H1 (cell line): ENCODE results near the gene UBE2E1. TPM values are rescaled to one million over a fixed set of nuclear protein-coding genes. Genes with fewer than 3 reads are reported as not detected.

Source experiments
- CTCF ChIA-PET: fragments of 300-600 bp; sonication (Branson Sonifier 250); formaldehyde crosslinking; loops from one replicate; lab custom pipeline; 2021; ENCODE audit not compliant: partially characterized antibody; lab: Charles Lee
- POLR2A ChIA-PET: fragments of 300-600 bp; sonication (Branson Sonifier 250); formaldehyde crosslinking; loops from one replicate; lab custom pipeline; 2021; ENCODE audit warnings: inconsistent platforms; ENCODE audit not compliant: partially characterized antibody; lab: Charles Lee
- DNase-seq, 2 experiments: peaks; one replicate each; pipeline versions ENCODE4 v3.0.0 to v3.0.0-alpha.2; 2010 to 2022; ENCODE audit warnings: low spot score in 2 of 2, low read depth in 1 of 2, mixed read lengths in 1 of 2
- FAIRE-seq: peaks from 2 replicates; lab custom pipeline; 2011; peaks lifted over from hg19 to GRCh38; lab: Jason Lieb, UNC
- H2AFZ ChIP-seq: 2 replicates; pipeline ENCODE4 v1.8.1; 2012; ENCODE audit warnings: low read length, inconsistent platforms
- H2AK5ac ChIP-seq: 2 replicates; pipeline ENCODE4 v1.6.1; 2013; ENCODE audit warnings: low read depth, low read length
- H2BK120ac ChIP-seq: replicated peaks from 2 replicates; pipeline ENCODE3; 2013; ENCODE audit warnings: low read depth, low read length, inconsistent platforms
- H2BK12ac ChIP-seq: 2 replicates; pipeline ENCODE4 v1.6.1; 2013; ENCODE audit warnings: low read depth, low read length
- H2BK15ac ChIP-seq: 2 replicates; pipeline ENCODE4 v1.6.1; 2013; ENCODE audit warnings: low read length
- H2BK20ac ChIP-seq: 2 replicates; pipeline ENCODE4 v1.6.1; 2013; ENCODE audit warnings: low read length
- H2BK5ac ChIP-seq: 2 replicates; pipeline ENCODE4 v1.6.1; 2013; ENCODE audit warnings: low read depth, low read length
- H3K14ac ChIP-seq: 2 replicates; pipeline ENCODE4 v1.6.1; 2013; ENCODE audit warnings: inconsistent platforms; ENCODE audit not compliant: insufficient read length
- H3K18ac ChIP-seq: 2 replicates; pipeline ENCODE4 v1.6.1; 2013; ENCODE audit warnings: low read length; ENCODE audit errors: extremely low read depth
- H3K23ac ChIP-seq: 2 replicates; pipeline ENCODE4 v1.6.1; 2013; ENCODE audit warnings: inconsistent platforms; ENCODE audit not compliant: insufficient read length
- H3K23me2 ChIP-seq: 2 replicates; pipeline ENCODE4 v1.6.1; 2013; ENCODE audit warnings: low read depth, low read length
- H3K27ac ChIP-seq: 2 replicates; pipeline ENCODE4 v1.6.1; 2011; ENCODE audit warnings: low read depth, low read length, inconsistent platforms
- H3K27me3 ChIP-seq, 4 experiments: replicated peaks in 1 of 4; 1 replicate in 1 of 4; 2 replicates in 3 of 4; pipeline versions ENCODE4 v1.6.1 to v1.8.1; 2011 to 2013; ENCODE audit warnings: low read length in 3 of 4, mild to moderate bottlenecking in 3 of 4, inconsistent platforms in 2 of 4, mixed read lengths in 2 of 4, moderate library complexity in 1 of 4; ENCODE audit not compliant: control insufficient read depth in 3 of 4, insufficient read depth in 3 of 4; ENCODE audit errors: extremely low read depth in 1 of 4
- H3K36me3 ChIP-seq, 4 experiments: 2 replicates each; pipeline versions ENCODE4 v1.6.1 to v1.8.1; 2011 to 2013; ENCODE audit warnings: mild to moderate bottlenecking in 4 of 4, low read length in 3 of 4, moderate library complexity in 2 of 4, control low read depth in 1 of 4, inconsistent platforms in 1 of 4; ENCODE audit not compliant: insufficient read depth in 4 of 4, control insufficient read depth in 2 of 4
- H3K4ac ChIP-seq: replicated peaks from 2 replicates; pipeline ENCODE3; 2013; ENCODE audit warnings: low read length, low read depth, mixed read lengths, inconsistent platforms; ENCODE audit not compliant: insufficient read length
- H3K4me1 ChIP-seq, 4 experiments: replicated peaks in 1 of 4; 1 replicate in 1 of 4; 2 replicates in 3 of 4; pipeline versions ENCODE4 v1.6.1 to v1.8.1; 2011 to 2013; ENCODE audit warnings: low read length in 3 of 4, inconsistent platforms in 2 of 4, mixed read lengths in 1 of 4; ENCODE audit not compliant: insufficient read depth in 4 of 4, control insufficient read depth in 3 of 4
- H3K4me2 ChIP-seq, 2 experiments: 2 replicates each; pipeline versions ENCODE4 v1.6.1 to v1.8.1; 2011 to 2013; ENCODE audit warnings: low read depth in 2 of 2, low read length in 2 of 2, control low read depth in 1 of 2, inconsistent platforms in 1 of 2, mild to moderate bottlenecking in 1 of 2; ENCODE audit not compliant: insufficient read depth in 1 of 2
- H3K4me3 ChIP-seq, 4 experiments: fragments of 200-600, 300-600 bp in 1 of 4; sonication (generic), shearing (Covaris generic), sonication (Bioruptor Twin) in 1 of 4; 2 replicates each; pipeline versions ENCODE4 v1.5.1 to v1.8.1; 2011 to 2016; ENCODE audit warnings: low read length in 4 of 4, low read depth in 3 of 4, control low read depth in 2 of 4, inconsistent platforms in 2 of 4, mild to moderate bottlenecking in 2 of 4, mixed read lengths in 1 of 4, moderate library complexity in 1 of 4; ENCODE audit not compliant: insufficient read depth in 2 of 4; ENCODE audit errors: extremely low read depth in 1 of 4
- H3K56ac ChIP-seq: replicated peaks from 2 replicates; pipeline ENCODE3; 2013; ENCODE audit warnings: low read depth, mild to moderate bottlenecking, mixed read lengths, low read length, inconsistent platforms; ENCODE audit not compliant: insufficient read length
- H3K79me1 ChIP-seq: 2 replicates; pipeline ENCODE4 v1.6.1; 2013; ENCODE audit warnings: low read depth, low read length, control low read depth
- H3K79me2 ChIP-seq, 2 experiments: 2 replicates each; pipeline versions ENCODE4 v1.6.1 to v1.8.1; 2012 to 2013; ENCODE audit warnings: low read length in 2 of 2, mild to moderate bottlenecking in 2 of 2, inconsistent platforms in 1 of 2; ENCODE audit not compliant: insufficient read depth in 2 of 2, control insufficient read depth in 1 of 2
- H3K9ac ChIP-seq, 4 experiments: replicated peaks in 1 of 4; 1 replicate in 1 of 4; 2 replicates in 3 of 4; pipeline versions ENCODE4 v1.6.1 to v1.8.1; 2011 to 2013; ENCODE audit warnings: low read depth in 3 of 4, low read length in 3 of 4, control low read depth in 2 of 4, mild to moderate bottlenecking in 2 of 4, moderate library complexity in 2 of 4, inconsistent platforms in 1 of 4; ENCODE audit errors: extremely low read depth in 1 of 4
- H3K9me3 ChIP-seq, 2 experiments: 2 replicates each; pipeline versions ENCODE4 v1.6.1 to v1.8.1; 2012 to 2013; ENCODE audit warnings: mild to moderate bottlenecking in 2 of 2, moderate library complexity in 2 of 2, control low read depth in 1 of 2, inconsistent platforms in 1 of 2, low read depth in 1 of 2, low read length in 1 of 2, mixed read lengths in 1 of 2; ENCODE audit not compliant: insufficient read depth in 2 of 2
- H4K20me1 ChIP-seq, 2 experiments: replicated peaks in 1 of 2; 2 replicates each; pipeline versions ENCODE3 to v1.8.1; 2011 to 2013; ENCODE audit warnings: inconsistent platforms in 2 of 2, low read length in 2 of 2, mild to moderate bottlenecking in 1 of 2; ENCODE audit not compliant: insufficient read depth in 2 of 2, control insufficient read depth in 1 of 2
- H4K5ac ChIP-seq: 2 replicates; pipeline ENCODE4 v1.6.1; 2013; ENCODE audit warnings: low read length, low read depth, mixed read lengths, inconsistent platforms; ENCODE audit not compliant: insufficient read length
- H4K8ac ChIP-seq: 2 replicates; pipeline ENCODE4 v1.8.0; 2013; ENCODE audit warnings: mild to moderate bottlenecking, moderate library complexity, low read length, inconsistent platforms; ENCODE audit not compliant: insufficient read depth; ENCODE audit errors: extremely low read depth
- H4K91ac ChIP-seq: replicated peaks from 2 replicates; pipeline ENCODE3; 2013; ENCODE audit warnings: low read length, mixed read lengths, inconsistent platforms; ENCODE audit not compliant: insufficient read length
- CHD2 ChIP-seq: IDR thresholded peaks from 2 replicates; pipeline ENCODE4 v1.6.1; 2012; ENCODE audit warnings: low read length, improper control_type of control experiment
- EP300 ChIP-seq, 2 experiments: IDR thresholded peaks; 1 replicate in 1 of 2; 2 replicates in 1 of 2; pipeline ENCODE4 v1.6.1; 2011 to 2012; ENCODE audit warnings: low read depth in 2 of 2, low read length in 2 of 2, mild to moderate bottlenecking in 2 of 2, borderline replicate concordance in 1 of 2, inconsistent platforms in 1 of 2, moderate library complexity in 1 of 2
- FOSL1 ChIP-seq: IDR thresholded peaks from 2 replicates; pipeline ENCODE4 v1.6.1; 2011; ENCODE audit warnings: mild to moderate bottlenecking, low read depth, low read length, moderate library complexity; ENCODE audit not compliant: insufficient read depth
- HDAC2 ChIP-seq, 2 experiments: fragments of 300-600 bp in 1 of 2; sonication (generic) in 1 of 2; IDR thresholded peaks; 2 replicates each; pipeline ENCODE4 v1.6.1; 2011 to 2012; ENCODE audit warnings: low read depth in 2 of 2, low read length in 2 of 2, mild to moderate bottlenecking in 2 of 2, moderate library complexity in 2 of 2, borderline replicate concordance in 1 of 2, inconsistent platforms in 1 of 2
- HDAC6 ChIP-seq: IDR thresholded peaks from one replicate; pipeline ENCODE4 v1.7.1; 2012; ENCODE audit warnings: low read depth, mild to moderate bottlenecking, inconsistent platforms, low read length, moderate library complexity
- JUND ChIP-seq: IDR thresholded peaks from 2 replicates; pipeline ENCODE4 v1.6.1; 2011; ENCODE audit warnings: mild to moderate bottlenecking, improper control_type of control experiment, low read length
- POLR2AphosphoS5 ChIP-seq: IDR thresholded peaks from 2 replicates; pipeline ENCODE4 v1.6.1; 2011; ENCODE audit warnings: low read depth, low read length
- POU5F1 ChIP-seq: IDR thresholded peaks from 2 replicates; pipeline ENCODE4 v1.6.1; 2011; ENCODE audit warnings: low read depth, mild to moderate bottlenecking, low read length, moderate library complexity
- RXRA ChIP-seq: IDR thresholded peaks from 2 replicates; pipeline ENCODE4 v1.6.1; 2011; ENCODE audit warnings: low read depth, mild to moderate bottlenecking, low read length, moderate library complexity; ENCODE audit not compliant: insufficient read depth
- SAP30 ChIP-seq: fragments of 300-600 bp; sonication (generic); IDR thresholded peaks from 2 replicates; pipeline ENCODE4 v1.7.1; 2012; ENCODE audit warnings: low read length, moderate library complexity, mild to moderate bottlenecking, inconsistent platforms; ENCODE audit not compliant: insufficient read depth, insufficient replicate concordance
- TBP ChIP-seq: IDR thresholded peaks from 2 replicates; pipeline ENCODE4 v1.6.1; 2011; ENCODE audit warnings: low read depth, low read length, improper control_type of control experiment
- TEAD4 ChIP-seq: IDR thresholded peaks from 2 replicates; pipeline ENCODE4 v1.6.1; 2012; ENCODE audit warnings: low read depth, low read length, inconsistent platforms, mixed read lengths
- YY1 ChIP-seq: IDR thresholded peaks from 2 replicates; pipeline ENCODE4 v1.6.1; 2011; ENCODE audit warnings: low read depth, mild to moderate bottlenecking, low read length
- ZNF274 ChIP-seq: IDR thresholded peaks from 2 replicates; pipeline ENCODE4 v1.7.0; 2012; ENCODE audit warnings: low read length, borderline replicate concordance; ENCODE audit errors: extremely low read depth
- WGBS, 2 experiments: shearing (Covaris generic) in 1 of 2; methylation state at CpG; one replicate each; pipeline versions ENCODE4 v1.1.6 to v1.1.7; 2013 to 2015; ENCODE audit warnings: low lambda C conversion rate in 2 of 2, mixed read lengths in 2 of 2, inconsistent platforms in 1 of 2, low coverage in 1 of 2, missing lambda C conversion rate in 1 of 2; ENCODE audit not compliant: insufficient replicate concordance in 2 of 2, insufficient coverage in 1 of 2, insufficient read length in 1 of 2; ENCODE audit errors: extremely low coverage in 1 of 2, missing lambda C conversion rate in 1 of 2; 5-methylcytosine and 5-hydroxymethylcytosine counted together
- polyA plus RNA-seq, 7 experiments: library from polyadenylated mRNA; depleted of rRNA in 3 of 7; stranded (reverse) in 5 of 7; unstranded in 2 of 7; fragments of >200 nt in 5 of 7; fragments of 200-250 nt in 2 of 7; gene quantifications; 1 replicate in 5 of 7; 2 replicates in 1 of 7; 4 replicates in 1 of 7; pipeline versions ENCODE4 v1.2.1 to v1.2.3, GENCODE V29; 2011 to 2013; ENCODE audit warnings: missing spikeins in 2 of 7, mixed read lengths in 2 of 7
- total RNA-seq: library from RNA; stranded (reverse); fragmentation: NEBNext Ultra II Directional; extraction: Animal tissue kit (Norgen Biotek cat#: 25700); gene quantifications from 2 replicates; pipeline ENCODE4 v1.2.1, GENCODE V29; 2021

UBE2E1 gene
- total and polyA plus RNA-seq, 2 of the 8 experiments (the other 6 are each of a cell fraction or from before 2014, with no cell fraction given): 109 to 141 TPM

- DNase-seq (no peak), FAIRE-seq (no peak)
- Histone ChIP-seq H2AK5ac (no peak overlapping the region), H3K4me3 (no peak overlapping the region), H2BK12ac (no peak overlapping the region), H4K91ac (no peak overlapping the region), H2AFZ (no peak overlapping the region), H2BK120ac (no peak overlapping the region), H3K79me2 (no peaks in the 10 kb centered on the region), H4K8ac (no peak overlapping the region), H3K14ac (no peak overlapping the region), H2BK20ac (no peak overlapping the region), H2BK5ac (no peak overlapping the region), H2BK15ac (no peak overlapping the region), H3K4me1 (0 out of 7 replicates have a peak, but pooled peaks cover 0 to 2% (median 0%) of the 10 kb centered on the region in 4 experiments), H3K36me3 (no peaks in the 10 kb centered on the region), H3K79me1 (no peaks in the 10 kb centered on the region), H3K27ac (no peak overlapping the region), H3K56ac (no peak overlapping the region), H4K20me1 (no peaks in the 10 kb centered on the region), H3K18ac (no peak overlapping the region), H3K9ac (no peak overlapping the region), H4K5ac (no peak overlapping the region), H3K4ac (no peak overlapping the region), H3K27me3 (no peaks in the 10 kb centered on the region), H3K4me2 (no peak overlapping the region), H3K23ac (no peak overlapping the region), H3K9me3 (no peaks in the 10 kb centered on the region), H3K23me2 (no peaks in the 10 kb centered on the region)
- POLR2A ChIA-PET: interaction anchor here (0.6 to 1.3 kb wide), 2 partner anchors 119 to 453 kb away, joined by 3 to 4 read pairs; partner anchors contain the start of genes NKIRAS1 and RPL15
- 100% methylated on average over 3 of the region's 4 CpGs; no CpG with 5 or more reads in 1 of the 2 experiments for WGBS, 2 experiments
- CTCF ChIA-PET: interaction anchor here (0.8 kb wide), 1 partner anchor 36 kb away, joined by 3 read pairs; no protein-coding TSS in a partner anchor
- TF ChIP-seq RXRA (no peak), EP300 (IDR thresholded peaks at IDR 0.05; ENCODE audit: borderline replicate concordance in 1 of 2, low read depth in 2 of 2, low read length in 2 of 2) (no peak), POLR2AphosphoS5 (no peak), FOSL1 (no peak), SAP30 (no peak), ZNF274 (no peak), YY1 (no peak), HDAC2 (IDR thresholded peaks at IDR 0.05; ENCODE audit: borderline replicate concordance in 1 of 2, low read depth in 2 of 2, low read length in 2 of 2) (no peak), TEAD4 (no peak), HDAC6 (no peak), JUND (no peak), CHD2 (no peak), POU5F1 (no peak), TBP (no peak)
These were observed 8.3 kb upstream of the UBE2E1 start for GRCh38 chr3:23797491-23797890.
